Astrocyte of the cerebellum (primary cell): Measurements from ENCODE around the gene ELOVL5.

ENCODE experiments used
- DNase-seq: peaks from one replicate; pipeline ENCODE4 v3.0.0-alpha.2; 2011; ENCODE audit warnings: low read depth
- H3K4me3 ChIP-seq: 2 replicates; pipeline ENCODE4 v1.5.1; 2011; ENCODE audit warnings: mild to moderate bottlenecking, low read depth, low read length, moderate library complexity
- CTCF ChIP-seq: IDR thresholded peaks from 2 replicates; pipeline ENCODE4 v1.5.1; 2012; ENCODE audit warnings: low read length, low read depth, moderate library complexity, mild to moderate bottlenecking; ENCODE audit errors: missing control alignments
- in situ Hi-C: cut with HindIII; loops from 2 replicates; pipeline ENCODE4 v1.10.0; 2017; ENCODE audit warnings: low sequenced_read_pairs

Gene ELOVL5

DNA sequence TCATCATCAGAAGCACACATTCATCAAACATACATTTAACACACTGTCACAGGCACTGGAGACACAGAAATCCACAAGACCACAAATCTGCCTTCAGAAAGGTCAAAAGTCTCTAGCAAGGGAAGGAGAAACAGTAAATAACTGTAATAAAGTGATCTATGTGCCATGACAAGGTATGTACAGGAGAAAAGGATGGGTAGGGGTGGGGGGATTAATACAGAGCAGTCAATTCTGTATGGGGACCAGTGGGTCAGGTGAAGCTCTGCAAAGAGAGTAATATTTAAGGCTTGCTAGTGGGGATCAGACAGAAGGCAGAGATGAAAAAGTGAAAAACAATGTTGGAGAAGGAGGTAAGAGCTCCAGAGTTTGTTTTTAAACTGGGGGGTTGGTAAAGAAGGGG is 32.6 kb downstream of the ELOVL5 start:
- in situ Hi-C loops: no loop called here
- no peak for DNase-seq
- H3K4me3 ChIP-seq: no peak overlapping the region
- no peak for TF ChIP-seq CTCF

GRCh38 chr6:53315086-53315724 is 33.5 kb downstream of the ELOVL5 start:
- H3K4me3 ChIP-seq: no peak overlapping the region
- in situ Hi-C loops: no loop called here
- no peak for TF ChIP-seq CTCF
- DNase-seq: no peak

GRCh38 chr6:53313784-53314400 is 34.9 kb downstream of the ELOVL5 start:
- TF ChIP-seq CTCF: no peak
- no peak for DNase-seq
- no peak overlapping the region for H3K4me3 ChIP-seq
- in situ Hi-C loops: no loop called here

- TF ChIP-seq CTCF: no peak
- in situ Hi-C loops: no loop called here
- DNase-seq: no peak
- no peak overlapping the region for H3K4me3 ChIP-seq
These were observed 36.4 kb downstream of the ELOVL5 start for GRCh38 chr6:53312355-53312754.

GRCh38 chr6:53311586-53311935 is 37.2 kb downstream of the ELOVL5 start:
- no peak for TF ChIP-seq CTCF
- no peak overlapping the region for H3K4me3 ChIP-seq
- in situ Hi-C loops: no loop called here
- DNase-seq: no peak

- in situ Hi-C loops: no loop called here
- no peak for DNase-seq
- no peak overlapping the region for H3K4me3 ChIP-seq
- TF ChIP-seq CTCF: no peak
These were observed 37.8 kb downstream of the ELOVL5 start for GRCh38 chr6:53310771-53311585.
